ENCODE measurements around the gene SETD9.

The SETD9 gene, protein sequence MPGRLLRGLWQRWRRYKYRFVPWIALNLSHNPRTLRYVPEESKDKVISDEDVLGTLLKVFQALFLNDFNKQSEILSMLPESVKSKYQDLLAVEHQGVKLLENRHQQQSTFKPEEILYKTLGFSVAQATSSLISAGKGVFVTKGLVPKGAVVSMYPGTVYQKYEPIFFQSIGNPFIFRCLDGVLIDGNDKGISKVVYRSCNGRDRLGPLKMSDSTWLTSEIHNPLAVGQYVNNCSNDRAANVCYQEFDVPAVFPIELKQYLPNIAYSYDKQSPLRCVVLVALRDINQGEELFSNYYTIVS

DNA sequence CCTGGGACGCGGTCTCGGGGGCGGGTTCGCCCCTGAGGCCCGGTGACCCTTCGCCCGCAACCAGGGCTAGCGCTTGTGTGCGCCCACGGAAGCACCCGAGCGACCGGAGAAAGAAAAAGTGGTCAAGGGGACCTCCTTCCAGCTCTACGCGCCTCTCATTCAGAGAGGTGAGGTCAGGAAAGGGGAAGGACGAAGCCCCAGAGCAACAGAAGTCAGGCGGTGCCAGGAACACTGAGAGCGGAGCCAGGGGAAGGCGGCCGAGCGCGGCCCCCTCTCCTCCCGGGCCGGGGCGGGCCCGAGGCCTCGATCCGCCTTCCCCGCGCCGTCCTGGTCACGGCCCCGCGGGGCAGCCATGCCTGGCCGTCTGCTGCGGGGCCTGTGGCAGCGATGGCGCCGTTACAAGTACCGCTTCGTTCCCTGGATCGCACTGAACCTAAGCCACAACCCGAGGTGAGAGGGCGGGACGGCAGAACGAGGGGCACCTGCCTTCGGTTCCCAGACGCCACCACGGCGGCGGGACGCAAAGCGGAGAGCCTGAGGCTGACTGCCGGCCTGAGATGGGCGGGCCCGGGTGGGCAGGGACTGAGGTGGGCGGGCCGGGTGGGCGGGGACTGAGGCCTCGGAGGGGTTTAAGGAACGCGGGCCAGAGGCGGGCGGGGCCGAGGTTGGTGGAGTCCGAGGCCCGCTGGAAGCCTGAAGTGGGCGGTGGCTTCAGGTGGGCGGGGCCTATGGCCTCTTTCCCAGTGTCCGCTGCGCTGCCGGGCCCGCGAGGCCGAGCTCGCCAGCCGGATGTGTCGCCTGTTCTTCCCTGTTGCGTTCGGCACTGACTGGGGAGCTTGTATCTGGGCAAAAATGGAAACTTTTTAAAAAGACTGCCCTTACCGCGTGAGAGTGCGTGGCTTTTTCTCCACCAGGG is at the start of gene SETD9:
Gene SETD9, plus strand, starts transcription at position 303 of the 916 bp plus-strand sequence. Its CDS starts 50 bp downstream, at position 353.
- peak; percentile 99 for DNase-seq

DNA sequence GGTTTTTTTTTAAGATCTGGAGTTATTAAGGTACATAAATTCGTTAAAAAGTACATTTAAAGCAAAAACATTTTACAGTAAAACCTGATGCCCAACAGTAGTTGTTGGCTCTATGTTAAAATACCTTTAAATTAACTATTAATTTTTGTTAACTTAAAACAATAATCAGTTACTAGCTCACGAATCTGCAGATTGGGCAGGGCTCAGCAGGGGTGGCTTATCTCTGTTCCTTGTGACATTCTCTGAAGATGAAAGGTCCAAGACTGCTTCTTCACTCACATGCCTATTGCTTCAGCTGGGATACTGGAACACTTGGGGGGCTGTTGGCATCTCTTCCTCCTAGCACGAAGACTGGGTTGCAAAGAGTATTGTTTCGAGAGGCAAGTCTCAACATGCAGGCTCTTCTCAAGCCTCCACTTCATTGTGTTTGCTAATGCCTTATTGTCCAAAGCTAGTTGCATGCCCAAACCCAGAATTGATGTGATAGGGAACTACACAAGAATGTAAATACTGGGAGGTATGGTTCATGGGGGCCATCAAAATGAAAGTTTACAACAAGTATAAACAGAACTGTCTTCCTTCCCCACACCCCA is 47.4 kb upstream of the SETD9 start:
- DNase-seq = no peak

DNA sequence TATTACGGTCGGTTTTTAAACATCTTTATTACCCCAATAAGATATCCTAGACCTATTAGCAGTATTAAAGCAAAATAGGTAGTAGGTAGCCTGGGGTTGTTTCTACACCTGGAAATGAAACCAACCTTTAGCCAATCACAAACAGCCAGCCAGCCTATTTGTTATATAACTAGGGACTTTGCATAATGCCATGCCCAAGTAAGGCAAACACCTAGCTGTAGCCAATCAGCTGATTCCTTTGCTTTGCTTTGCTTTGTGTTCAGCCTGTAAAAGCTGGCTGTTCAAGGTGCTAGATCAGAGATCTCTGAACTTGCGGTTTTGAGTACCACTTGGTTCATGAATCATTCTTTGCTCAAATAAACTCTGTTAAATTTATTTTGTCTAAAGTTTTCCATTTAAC is 46.5 kb upstream of the SETD9 start:
- DNase-seq = no peak

DNA sequence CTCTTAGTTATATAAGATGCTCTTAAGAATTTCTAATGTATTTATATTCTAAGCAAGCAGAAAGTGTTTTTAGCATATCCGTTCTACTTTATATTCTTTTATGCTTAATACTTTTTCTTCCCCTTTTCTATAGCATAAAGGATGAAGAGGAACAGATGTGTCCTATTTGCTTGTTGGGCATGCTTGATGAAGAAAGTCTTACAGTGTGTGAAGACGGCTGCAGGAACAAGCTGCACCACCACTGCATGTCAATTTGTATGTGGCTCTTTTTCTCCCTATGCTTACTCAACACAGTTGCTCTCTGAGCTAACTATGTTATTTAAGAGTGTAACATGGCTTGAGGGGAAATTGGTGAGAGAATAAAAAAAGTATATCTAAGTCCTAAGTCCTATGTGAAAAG is 37.6 kb upstream of the SETD9 start:
- no peak for DNase-seq

DNA sequence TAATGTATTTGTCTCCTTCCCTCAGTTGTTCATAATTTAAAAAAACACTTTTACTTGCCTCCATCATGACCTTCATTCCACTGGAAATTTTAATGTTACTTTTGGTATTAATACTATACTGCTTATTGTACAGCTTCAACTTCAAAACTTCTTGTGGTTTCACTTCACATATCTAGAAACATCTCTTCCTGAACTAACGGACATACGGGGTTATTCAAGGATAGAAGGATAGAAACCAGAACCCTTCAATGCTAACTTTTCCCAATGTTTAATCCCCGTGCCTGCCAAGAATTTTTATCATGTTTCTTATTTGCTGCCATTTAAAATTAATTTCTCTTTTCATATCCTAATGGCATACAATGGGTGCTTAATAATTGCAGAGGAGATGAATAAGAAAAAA is 36.3 kb upstream of the SETD9 start:
- peak; percentile 37 for DNase-seq

DNA sequence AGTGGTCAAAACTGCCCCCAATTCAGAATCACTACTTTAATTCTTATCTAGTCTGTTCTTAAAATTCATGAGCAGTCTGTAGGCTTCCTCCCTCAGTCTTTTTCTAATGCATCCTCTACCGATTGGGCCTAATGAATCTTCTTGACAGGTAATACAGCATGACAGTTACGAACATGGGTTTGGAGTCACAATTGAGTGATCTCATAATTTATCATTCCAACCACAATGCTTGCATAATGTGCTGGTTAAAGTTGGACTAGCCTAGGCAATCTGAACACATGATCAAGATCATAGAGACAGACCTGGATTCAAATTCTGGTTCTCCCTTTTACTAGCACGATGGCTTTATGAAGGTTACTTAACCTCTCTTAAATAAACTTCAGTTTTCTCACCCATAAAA is 33.1 kb upstream of the SETD9 start:
- DNase-seq = peak; percentile 68

DNA sequence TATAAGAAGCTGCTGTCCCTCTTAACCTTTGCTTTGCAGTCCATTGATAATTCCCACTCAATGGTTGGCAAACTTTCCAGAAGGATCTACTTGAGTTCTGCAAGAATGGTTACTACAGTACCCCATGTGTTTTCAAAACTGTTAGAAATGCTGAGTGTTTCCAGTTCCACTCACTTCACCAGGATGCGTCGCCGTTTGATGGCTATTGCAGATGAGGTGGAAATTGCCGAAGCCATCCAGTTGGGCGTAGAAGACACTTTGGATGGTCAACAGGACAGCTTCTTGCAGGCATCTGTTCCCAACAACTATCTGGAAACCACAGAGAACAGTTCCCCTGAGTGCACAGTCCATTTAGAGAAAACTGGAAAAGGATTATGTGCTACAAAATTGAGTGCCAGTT is 27.8 kb upstream of the SETD9 start:
- DNase-seq = no peak

DNA sequence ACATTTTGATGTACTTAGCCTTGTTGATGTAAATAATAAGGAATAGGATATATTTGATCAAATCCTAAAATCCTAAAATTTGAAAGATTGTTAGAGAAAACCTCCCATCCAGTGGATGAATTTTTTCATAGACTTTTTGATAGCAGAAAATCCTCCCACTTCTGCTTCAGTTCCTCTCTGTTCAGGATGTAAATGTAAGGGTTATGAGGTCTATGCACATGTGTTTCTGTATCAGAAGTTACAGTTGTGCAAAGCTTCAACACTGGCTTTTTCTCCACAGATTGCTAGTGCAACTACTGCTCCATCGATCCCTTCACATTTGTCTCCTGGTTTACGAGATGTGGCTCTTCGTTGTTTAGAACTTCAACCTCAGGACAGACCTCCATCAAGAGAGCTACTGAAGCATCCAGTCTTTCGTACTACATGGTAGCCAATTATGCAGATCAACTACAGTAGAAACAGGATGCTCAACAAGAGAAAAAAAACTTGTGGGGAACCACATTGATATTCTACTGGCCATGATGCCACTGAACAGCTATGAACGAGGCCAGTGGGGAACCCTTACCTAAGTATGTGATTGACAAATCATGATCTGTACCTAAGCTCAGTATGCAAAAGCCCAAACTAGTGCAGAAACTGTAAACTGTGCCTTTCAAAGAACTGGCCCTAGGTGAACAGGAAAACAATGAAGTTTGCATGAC is 16.0 kb upstream of the SETD9 start:
- no peak for DNase-seq

DNA sequence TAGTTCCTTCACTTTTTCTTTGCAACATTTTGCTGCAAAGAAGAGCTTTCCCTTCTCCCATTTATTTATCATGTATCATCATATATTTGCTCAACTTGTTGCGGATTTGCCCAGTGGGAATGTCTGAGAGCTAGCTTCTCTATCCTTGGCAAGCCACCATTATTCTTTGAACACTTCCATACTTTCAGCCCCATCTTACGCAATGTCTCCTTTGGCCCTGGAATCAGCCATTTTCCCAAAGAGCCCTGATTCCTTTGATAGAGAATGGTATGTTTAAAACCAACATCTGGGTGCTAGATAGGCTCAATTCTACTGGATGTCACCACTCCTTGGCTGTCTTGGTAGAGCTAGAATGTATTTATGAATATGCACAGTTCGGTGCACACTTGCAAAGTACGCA is 12.6 kb upstream of the SETD9 start:
- no peak for DNase-seq

DNA sequence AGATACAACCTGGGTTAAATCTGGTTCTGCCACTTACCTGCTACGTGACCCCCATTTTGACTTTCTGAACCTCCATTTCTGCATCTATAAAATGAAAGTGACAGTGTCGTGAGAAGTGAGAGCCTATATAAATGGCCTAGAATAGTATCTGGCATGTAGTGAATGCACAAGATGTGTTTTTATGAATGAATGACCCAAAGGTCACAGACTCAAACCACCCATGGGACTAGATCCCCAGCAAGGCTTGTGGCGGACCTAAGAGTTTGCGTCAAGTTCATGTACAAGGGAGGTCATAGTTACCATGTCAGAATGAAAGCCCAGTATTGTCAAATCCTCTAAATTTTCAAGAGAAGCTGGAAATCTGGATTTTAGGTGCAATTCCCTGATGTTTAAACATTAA is 11.2 kb upstream of the SETD9 start:
- DNase-seq = no peak

DNA sequence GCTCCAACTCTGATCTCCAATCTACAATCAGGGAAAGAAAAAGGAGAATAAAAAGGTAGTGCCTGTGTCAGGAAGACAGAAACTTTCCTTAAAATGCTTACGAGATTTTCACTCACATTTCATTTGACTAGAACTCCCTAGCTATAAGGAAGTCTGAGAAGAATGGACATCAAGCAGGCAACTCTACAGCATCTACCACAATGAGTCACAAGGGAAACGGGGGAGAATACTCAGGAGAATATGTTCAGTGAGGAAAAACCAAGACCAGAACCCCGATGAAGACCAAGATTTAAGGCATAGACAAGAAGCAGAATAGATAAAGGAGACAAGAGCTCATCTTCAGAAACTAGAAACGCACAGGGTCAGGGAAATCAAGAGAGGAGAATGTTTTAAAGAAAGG is 9.0 kb upstream of the SETD9 start:
- DNase-seq = peak; percentile 38

DNA sequence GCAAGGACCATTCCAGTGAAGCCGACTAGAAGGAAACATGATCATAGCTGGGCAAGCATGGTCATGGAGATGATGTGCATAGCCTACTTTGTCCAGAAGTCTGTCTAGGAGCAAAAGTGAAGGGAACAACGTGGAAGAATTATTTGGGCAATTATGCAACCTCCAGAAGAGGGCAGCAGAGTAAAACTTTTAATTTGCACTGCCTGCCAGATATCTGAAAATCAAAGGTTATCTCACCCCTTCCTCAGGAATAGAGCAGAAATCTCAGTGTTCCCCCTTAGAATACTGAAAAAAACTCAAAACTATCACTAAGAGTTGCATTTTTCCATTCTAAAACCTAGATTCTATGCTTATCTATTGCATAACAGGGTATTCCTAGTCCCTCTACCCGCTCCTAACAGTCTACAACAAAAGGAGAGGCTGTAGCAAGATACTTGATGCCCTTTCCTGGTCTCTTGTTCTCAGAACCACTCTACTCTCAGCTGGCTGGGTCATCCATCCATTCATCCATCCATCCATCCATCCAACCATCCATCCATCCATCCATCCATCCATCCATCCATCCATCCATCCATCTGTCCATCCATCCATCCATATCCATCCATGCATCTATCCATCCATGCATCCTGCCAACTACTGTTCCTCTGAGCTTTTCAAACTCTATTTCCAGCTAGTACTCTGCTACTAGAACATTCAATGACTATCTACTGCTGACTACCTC is 8.4 kb upstream of the SETD9 start:
- peak; percentile 64 for DNase-seq

DNA sequence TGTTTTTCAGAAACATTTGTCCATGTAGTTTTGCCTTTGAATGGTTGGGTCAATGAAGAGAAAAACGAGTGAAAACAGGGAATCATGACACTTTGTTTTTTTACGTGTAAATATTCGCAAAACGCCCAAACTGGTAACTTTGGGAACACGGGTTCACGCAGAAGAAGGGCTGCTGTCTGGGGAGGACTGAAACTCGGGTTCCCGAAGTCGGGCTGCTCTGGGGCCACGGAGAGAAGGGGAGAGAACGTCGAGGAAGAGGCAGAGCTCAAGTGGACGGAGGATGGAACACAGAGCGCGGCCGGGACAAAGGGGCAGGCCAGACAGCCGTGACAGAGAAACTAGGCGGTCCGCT is 478 bp upstream of the SETD9 start:
- no peak for DNase-seq

DNA sequence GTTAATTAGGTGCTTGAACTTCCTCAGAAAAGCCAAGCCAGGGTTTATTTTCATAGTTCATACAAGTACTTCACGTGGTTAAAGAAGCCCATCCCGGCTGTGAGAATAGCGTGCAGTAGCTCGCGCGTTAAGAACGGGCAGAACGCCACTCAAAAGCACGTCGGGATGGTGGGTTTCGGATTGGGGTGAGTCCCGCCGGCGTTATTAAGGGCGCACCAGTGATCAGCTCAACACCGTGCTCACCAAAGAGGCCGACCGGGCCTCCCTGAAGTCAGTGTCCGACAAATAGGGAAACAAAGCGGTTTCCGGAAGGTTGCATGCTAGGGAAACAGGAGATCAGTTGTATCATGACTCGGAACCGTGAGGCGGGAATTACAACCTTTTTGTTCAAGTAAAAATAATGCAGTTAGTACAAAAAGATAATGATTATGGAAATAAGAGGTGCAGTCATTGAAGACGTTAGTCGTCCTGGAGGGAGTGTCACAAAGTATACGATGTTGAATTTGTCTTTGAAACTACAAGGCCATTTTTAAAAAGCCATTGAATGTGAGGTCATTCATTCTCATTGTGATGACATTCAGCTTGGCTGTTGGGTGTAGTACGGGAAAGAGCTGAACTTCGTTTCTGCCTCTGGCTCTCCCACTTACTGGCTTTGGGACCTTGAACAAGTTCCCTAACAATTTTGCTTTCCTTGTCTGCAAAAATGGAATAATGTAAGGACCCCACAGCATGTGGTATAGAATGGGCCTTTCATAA is 992 bp downstream of the SETD9 start:
- peak; percentile 73 for DNase-seq

DNA sequence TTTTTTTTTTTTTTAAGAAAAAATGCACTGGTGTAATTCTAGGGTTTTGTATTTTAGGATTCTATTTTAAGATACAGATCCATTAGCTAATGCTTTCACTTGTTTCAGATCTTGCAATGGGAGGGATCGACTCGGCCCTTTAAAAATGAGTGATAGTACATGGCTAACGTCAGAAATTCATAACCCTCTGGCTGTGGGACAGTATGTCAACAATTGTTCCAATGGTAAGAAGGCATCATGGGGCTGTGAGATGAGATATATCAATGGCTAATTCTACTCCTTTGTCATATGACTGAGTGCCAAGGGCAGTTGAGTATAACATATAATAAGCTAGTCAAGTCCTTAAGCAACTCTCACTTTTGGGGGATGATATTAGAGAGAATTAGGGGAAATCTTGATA is 4.4 kb downstream of the SETD9 start:
- no peak for DNase-seq

DNA sequence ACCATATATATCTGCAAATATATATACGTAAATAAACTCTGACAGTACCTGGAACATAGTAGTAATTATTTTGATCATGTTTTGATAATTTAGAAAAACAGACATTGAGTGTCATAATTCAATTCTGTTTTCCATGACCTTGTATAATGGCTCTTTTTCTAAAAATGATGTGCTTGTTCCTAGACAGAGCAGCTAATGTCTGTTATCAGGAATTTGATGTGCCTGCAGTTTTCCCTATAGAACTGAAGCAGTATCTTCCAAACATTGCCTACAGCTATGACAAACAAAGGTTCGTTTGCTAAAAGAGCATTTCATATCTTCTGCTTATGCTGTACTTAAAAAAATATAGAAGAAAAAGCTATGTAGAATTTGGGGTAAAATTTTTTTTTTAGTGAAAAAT is 5.3 kb downstream of the SETD9 start:
- DNase-seq = no peak

DNA sequence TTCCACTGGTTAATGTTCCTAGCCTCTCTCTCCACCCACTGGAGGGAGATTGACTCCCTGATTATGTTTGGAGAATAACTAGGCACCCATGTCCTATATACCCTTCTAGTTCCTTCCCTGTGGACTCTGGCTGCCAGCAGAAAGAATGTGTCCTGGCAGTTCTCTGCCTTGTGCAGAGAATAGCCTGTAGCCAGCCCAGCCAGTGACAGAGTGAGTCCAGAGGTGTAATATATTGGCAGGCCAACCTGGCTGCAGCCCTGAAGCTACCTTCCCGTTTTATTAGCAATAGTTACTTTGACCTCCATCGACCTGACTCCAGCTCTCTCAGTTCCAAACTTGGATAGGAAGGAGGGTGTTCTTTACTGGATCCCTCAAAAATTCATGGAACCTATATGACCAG is 8.1 kb downstream of the SETD9 start:
- no peak for DNase-seq

DNA sequence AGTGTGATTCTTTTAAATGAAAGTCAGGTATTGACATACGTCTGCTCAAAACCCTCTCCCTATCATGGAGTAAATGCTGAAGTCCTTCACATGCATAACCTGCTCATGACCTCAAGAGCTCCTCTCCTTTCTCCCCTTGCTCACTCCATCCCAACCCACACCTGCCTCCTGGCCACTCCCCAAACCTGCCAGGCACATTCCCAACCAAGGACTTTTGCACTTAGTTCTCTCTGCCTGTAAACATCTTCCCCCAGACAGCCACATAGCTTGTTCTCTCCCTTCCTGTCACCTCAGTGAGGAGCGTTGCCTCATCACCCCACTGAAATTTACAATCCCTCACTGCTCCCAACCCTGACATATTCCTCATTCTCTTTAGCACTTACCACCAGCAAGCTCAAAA is 8.7 kb downstream of the SETD9 start:
- no peak for DNase-seq

DNA sequence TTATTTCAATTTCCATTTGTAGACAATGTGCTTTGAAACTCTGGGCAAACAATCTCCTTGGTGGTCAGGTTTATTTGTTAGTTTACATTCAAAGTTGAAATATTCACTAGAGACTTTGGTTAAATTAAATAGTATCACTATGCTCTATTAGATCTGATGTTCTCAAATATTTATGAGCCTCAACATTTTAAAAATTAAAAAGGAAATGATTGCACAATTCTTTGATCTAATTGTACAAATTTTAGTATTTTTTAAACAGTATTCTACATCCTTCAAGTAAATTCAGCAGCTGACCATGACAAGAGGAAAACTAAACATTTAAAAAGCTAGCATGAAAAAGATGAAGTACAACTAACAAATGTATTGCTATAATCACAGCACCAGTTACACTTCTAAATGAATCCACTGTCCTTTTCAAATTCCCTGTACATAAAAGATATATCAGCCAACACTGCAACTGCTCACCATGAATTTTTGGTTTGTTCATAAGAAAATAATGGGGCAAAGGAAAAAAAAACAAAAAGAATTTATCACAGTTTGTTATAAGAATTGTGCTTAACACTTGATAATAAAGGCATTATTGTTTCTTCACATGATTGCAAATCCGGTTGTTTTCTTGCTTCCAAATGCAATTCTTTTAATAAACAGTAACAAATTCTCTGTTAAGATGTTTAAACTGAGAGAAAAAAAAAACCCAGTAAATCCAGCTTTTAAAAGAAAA is 10.7 kb downstream of the SETD9 start:
- DNase-seq = no peak

DNA sequence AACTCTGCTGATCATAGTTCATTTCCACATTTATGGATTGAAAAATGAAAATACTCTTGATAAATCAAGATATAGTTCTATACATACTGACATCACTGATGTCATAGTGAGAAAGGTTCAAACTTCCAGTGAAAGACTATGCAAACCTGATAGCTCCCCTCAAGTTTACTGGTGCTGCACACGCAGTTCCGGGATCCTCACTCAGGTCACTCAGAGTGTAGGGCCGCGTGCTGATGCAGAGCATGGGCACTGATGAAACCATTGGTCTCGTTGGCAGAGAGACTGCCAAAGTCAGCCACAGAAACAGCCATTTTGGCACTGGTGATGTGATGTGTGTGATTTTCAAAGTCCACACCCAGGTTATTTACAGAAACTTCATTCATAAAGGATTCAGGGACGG is 13.5 kb downstream of the SETD9 start:
- no peak for DNase-seq

DNA sequence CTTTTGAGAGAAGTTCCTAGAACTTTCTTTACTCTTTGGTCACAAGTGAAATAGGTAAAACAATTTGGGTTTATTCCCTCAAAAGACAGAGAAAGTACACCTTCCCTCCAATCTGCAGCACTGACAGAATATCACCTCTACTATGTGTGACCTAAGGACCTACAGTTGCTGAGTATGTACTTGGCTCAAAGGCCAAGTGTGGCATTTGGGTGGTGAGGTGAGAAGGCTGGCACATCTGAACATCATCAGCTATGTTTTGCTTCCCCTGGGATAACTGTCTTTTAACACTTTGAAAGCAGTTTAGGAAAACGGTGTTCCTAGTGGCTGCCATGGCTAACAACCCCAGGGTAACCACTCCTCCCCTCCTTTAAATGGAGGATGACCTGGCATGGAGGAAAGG is 24.9 kb downstream of the SETD9 start:
- no peak for DNase-seq

All from suppressor macrophage treated with lipopolysaccharide for 4 hours (primary cell).